ENCODE measurements around the gene WDR72. TPM values are rescaled to one million over a fixed set of nuclear protein-coding genes. Genes with fewer than 3 reads are reported as not detected.

The WDR72 gene
- total and polyA plus RNA-seq, 2 experiments from 2014 or later: 0.99 to 1.9 TPM

DNA sequence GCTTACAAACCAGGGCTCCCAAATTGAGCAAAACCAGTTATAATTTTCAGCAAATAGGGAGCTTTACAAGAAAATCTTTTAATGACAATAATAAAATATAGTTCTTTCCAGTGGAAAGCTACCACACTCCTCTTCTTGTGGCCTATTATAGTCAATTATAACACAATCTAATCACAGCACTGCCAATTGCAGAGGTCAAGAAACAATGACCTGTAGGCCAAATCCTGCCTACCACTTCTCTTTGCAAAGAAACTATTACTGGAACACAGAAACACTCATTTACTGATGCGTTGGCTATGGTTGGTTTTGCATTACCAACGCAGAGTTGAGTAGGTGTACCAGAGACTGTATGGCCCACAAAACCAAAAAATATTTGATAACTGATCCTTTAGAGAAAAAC, 110.5 kb downstream of the WDR72 start:
- Histone ChIP-seq H3K79me2 (replicated peaks; ENCODE audit: insufficient read depth) (no peaks in the 10 kb centered on the region), H3K4me1 (ENCODE audit: insufficient read depth) (no peaks in the 10 kb centered on the region), H2AFZ (no peak overlapping the region), H3K27ac (ENCODE audit: low read depth) (no peak overlapping the region), H3K9me2 (ENCODE audit: insufficient read depth) (no peaks in the 10 kb centered on the region), H3K36me3 (ENCODE audit: insufficient read depth) (no peaks in the 10 kb centered on the region), H3K27me3 (ENCODE audit: insufficient read depth) (no peaks in the 10 kb centered on the region), H3K4me3 (no peak overlapping the region), H3F3A (replicated peaks; ENCODE audit: low read depth) (no peaks in the 10 kb centered on the region), H4K20me1 (replicated peaks; ENCODE audit: insufficient read depth) (no peaks in the 10 kb centered on the region), H3K4me2 (no peak overlapping the region)
- H3K4me1 Mint-ChIP-seq: peaks cover 5% of the 10 kb centered on the region
- no peak for DNase-seq (ENCODE audit: low spot score)
- no peaks in the 10 kb centered on the region for H3K9me3 Mint-ChIP-seq
- H3K36me3 Mint-ChIP-seq (ENCODE audit: low read depth): no peaks in the 10 kb centered on the region
- H3K27ac Mint-ChIP-seq: no peak overlapping the region
- no peak for ATAC-seq
- TF ChIP-seq CREB1 (CRISPR knock-in tag; IDR thresholded peaks at IDR 0.05; ENCODE audit: low read depth): no peak
- TF ChIP-seq POLR2AphosphoS5 (IDR thresholded peaks at IDR 0.05; ENCODE audit: low read depth): no peak
- TF ChIP-seq, protein P1, sequence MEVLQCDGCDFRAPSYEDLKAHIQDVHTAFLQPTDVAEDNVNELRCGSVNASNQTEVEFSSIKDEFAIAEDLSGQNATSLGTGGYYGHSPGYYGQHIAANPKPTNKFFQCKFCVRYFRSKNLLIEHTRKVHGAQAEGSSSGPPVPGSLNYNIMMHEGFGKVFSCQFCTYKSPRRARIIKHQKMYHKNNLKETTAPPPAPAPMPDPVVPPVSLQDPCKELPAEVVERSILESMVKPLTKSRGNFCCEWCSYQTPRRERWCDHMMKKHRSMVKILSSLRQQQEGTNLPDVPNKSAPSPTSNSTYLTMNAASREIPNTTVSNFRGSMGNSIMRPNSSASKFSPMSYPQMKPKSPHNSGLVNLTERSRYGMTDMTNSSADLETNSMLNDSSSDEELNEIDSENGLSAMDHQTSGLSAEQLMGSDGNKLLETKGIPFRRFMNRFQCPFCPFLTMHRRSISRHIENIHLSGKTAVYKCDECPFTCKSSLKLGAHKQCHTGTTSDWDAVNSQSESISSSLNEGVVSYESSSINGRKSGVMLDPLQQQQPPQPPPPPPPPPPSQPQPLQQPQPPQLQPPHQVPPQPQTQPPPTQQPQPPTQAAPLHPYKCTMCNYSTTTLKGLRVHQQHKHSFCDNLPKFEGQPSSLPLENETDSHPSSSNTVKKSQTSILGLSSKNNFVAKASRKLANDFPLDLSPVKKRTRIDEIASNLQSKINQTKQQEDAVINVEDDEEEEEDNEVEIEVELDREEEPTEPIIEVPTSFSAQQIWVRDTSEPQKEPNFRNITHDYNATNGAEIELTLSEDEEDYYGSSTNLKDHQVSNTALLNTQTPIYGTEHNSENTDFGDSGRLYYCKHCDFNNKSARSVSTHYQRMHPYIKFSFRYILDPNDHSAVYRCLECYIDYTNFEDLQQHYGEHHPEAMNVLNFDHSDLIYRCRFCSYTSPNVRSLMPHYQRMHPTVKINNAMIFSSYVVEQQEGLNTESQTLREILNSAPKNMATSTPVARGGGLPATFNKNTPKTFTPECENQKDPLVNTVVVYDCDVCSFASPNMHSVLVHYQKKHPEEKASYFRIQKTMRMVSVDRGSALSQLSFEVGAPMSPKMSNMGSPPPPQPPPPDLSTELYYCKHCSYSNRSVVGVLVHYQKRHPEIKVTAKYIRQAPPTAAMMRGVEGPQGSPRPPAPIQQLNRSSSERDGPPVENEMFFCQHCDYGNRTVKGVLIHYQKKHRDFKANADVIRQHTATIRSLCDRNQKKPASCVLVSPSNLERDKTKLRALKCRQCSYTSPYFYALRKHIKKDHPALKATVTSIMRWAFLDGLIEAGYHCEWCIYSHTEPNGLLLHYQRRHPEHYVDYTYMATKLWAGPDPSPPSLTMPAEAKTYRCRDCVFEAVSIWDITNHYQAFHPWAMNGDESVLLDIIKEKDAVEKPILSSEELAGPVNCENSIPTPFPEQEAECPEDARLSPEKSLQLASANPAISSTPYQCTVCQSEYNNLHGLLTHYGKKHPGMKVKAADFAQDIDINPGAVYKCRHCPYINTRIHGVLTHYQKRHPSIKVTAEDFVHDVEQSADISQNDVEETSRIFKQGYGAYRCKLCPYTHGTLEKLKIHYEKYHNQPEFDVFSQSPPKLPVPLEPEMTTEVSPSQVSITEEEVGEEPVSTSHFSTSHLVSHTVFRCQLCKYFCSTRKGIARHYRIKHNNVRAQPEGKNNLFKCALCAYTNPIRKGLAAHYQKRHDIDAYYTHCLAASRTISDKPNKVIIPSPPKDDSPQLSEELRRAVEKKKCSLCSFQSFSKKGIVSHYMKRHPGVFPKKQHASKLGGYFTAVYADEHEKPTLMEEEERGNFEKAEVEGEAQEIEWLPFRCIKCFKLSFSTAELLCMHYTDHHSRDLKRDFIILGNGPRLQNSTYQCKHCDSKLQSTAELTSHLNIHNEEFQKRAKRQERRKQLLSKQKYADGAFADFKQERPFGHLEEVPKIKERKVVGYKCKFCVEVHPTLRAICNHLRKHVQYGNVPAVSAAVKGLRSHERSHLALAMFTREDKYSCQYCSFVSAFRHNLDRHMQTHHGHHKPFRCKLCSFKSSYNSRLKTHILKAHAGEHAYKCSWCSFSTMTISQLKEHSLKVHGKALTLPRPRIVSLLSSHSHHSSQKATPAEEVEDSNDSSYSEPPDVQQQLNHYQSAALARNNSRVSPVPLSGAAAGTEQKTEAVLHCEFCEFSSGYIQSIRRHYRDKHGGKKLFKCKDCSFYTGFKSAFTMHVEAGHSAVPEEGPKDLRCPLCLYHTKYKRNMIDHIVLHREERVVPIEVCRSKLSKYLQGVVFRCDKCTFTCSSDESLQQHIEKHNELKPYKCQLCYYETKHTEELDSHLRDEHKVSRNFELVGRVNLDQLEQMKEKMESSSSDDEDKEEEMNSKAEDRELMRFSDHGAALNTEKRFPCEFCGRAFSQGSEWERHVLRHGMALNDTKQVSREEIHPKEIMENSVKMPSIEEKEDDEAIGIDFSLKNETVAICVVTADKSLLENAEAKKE (CRISPR knock-in tag; IDR thresholded peaks at IDR 0.05): no peak
- no peak for TF ChIP-seq NANOG (IDR thresholded peaks at IDR 0.05; ENCODE audit: borderline replicate concordance)
- no peak for TF ChIP-seq STAT1 (IDR thresholded peaks at IDR 0.05; ENCODE audit: unreplicated experiment)
- TF ChIP-seq EZH2 (IDR thresholded peaks at IDR 0.05; ENCODE audit: low read depth, unreplicated experiment): no peak
- TF ChIP-seq, protein P2, sequence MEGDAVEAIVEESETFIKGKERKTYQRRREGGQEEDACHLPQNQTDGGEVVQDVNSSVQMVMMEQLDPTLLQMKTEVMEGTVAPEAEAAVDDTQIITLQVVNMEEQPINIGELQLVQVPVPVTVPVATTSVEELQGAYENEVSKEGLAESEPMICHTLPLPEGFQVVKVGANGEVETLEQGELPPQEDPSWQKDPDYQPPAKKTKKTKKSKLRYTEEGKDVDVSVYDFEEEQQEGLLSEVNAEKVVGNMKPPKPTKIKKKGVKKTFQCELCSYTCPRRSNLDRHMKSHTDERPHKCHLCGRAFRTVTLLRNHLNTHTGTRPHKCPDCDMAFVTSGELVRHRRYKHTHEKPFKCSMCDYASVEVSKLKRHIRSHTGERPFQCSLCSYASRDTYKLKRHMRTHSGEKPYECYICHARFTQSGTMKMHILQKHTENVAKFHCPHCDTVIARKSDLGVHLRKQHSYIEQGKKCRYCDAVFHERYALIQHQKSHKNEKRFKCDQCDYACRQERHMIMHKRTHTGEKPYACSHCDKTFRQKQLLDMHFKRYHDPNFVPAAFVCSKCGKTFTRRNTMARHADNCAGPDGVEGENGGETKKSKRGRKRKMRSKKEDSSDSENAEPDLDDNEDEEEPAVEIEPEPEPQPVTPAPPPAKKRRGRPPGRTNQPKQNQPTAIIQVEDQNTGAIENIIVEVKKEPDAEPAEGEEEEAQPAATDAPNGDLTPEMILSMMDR (conservative IDR thresholded peaks at IDR 0.05; ENCODE audit: low read depth in 2 of 2): no peak
- no peak for TF ChIP-seq ZNF331 (CRISPR knock-in tag; IDR thresholded peaks at IDR 0.05; ENCODE audit: low read depth)
- TF ChIP-seq JUNB (IDR thresholded peaks at IDR 0.05; ENCODE audit: unreplicated experiment): no peak
- TF ChIP-seq ZNF114 (CRISPR knock-in tag; IDR thresholded peaks at IDR 0.05): no peak
- TF ChIP-seq, protein P3, sequence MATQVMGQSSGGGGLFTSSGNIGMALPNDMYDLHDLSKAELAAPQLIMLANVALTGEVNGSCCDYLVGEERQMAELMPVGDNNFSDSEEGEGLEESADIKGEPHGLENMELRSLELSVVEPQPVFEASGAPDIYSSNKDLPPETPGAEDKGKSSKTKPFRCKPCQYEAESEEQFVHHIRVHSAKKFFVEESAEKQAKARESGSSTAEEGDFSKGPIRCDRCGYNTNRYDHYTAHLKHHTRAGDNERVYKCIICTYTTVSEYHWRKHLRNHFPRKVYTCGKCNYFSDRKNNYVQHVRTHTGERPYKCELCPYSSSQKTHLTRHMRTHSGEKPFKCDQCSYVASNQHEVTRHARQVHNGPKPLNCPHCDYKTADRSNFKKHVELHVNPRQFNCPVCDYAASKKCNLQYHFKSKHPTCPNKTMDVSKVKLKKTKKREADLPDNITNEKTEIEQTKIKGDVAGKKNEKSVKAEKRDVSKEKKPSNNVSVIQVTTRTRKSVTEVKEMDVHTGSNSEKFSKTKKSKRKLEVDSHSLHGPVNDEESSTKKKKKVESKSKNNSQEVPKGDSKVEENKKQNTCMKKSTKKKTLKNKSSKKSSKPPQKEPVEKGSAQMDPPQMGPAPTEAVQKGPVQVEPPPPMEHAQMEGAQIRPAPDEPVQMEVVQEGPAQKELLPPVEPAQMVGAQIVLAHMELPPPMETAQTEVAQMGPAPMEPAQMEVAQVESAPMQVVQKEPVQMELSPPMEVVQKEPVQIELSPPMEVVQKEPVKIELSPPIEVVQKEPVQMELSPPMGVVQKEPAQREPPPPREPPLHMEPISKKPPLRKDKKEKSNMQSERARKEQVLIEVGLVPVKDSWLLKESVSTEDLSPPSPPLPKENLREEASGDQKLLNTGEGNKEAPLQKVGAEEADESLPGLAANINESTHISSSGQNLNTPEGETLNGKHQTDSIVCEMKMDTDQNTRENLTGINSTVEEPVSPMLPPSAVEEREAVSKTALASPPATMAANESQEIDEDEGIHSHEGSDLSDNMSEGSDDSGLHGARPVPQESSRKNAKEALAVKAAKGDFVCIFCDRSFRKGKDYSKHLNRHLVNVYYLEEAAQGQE (IDR thresholded peaks at IDR 0.05; ENCODE audit: unreplicated experiment): no peak
- TF ChIP-seq, protein P4, sequence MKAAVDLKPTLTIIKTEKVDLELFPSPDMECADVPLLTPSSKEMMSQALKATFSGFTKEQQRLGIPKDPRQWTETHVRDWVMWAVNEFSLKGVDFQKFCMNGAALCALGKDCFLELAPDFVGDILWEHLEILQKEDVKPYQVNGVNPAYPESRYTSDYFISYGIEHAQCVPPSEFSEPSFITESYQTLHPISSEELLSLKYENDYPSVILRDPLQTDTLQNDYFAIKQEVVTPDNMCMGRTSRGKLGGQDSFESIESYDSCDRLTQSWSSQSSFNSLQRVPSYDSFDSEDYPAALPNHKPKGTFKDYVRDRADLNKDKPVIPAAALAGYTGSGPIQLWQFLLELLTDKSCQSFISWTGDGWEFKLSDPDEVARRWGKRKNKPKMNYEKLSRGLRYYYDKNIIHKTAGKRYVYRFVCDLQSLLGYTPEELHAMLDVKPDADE (IDR thresholded peaks at IDR 0.05): no peak
- no peaks in the 10 kb centered on the region for H3K27me3 Mint-ChIP-seq (ENCODE audit: insufficient read depth, low read depth, poor library complexity)
- no peak overlapping the region for H3K4me3 Mint-ChIP-seq

Measured in GM23338 (cell line).